HepG2 (cell line): ENCODE data around the gene SERPINF2. TPM values are rescaled to one million over a fixed set of nuclear protein-coding genes. Genes with fewer than 3 reads are reported as not detected.
A peak's percentile ranks its signal among the peaks of the same experiment; 100 is the strongest.

ENCODE experiments used
- AGO1 ChIP-seq: fragments of 200-400 bp; formaldehyde crosslinking; IDR thresholded peaks from 2 replicates; pipeline ENCODE4 v1.6.1; 2017; ENCODE audit warnings: mild to moderate bottlenecking, low read depth, low read length, moderate library complexity; ENCODE audit not compliant: poor library complexity, severe bottlenecking
- AKAP8 ChIP-seq: sonication (generic); formaldehyde crosslinking; IDR thresholded peaks from 2 replicates; pipeline ENCODE4 v1.5.1; 2020; ENCODE audit warnings: mild to moderate bottlenecking, missing genetic modification reagents
- BRD4 ChIP-seq: sonication (generic); formaldehyde crosslinking; IDR thresholded peaks from 2 replicates; pipeline ENCODE4 v1.4.0; 2020; ENCODE audit warnings: missing genetic modification reagents
- GABPB1 ChIP-seq: IDR thresholded peaks from 2 replicates; pipeline ENCODE4 v1.6.1; 2016; ENCODE audit warnings: mild to moderate bottlenecking, missing genetic modification reagents, moderate library complexity, missing compliant biosample characterization
- GATAD2A ChIP-seq: IDR thresholded peaks from 2 replicates; pipeline ENCODE4 v1.6.1; 2016
- MBD4 ChIP-seq: IDR thresholded peaks from 2 replicates; pipeline ENCODE4 v1.6.1; 2012; ENCODE audit warnings: low read length, inconsistent platforms, borderline replicate concordance
- MTA1 ChIP-seq: sonication (generic); formaldehyde crosslinking; IDR thresholded peaks from 2 replicates; pipeline ENCODE4 v1.4.0; 2020; ENCODE audit warnings: missing genetic modification reagents, mild to moderate bottlenecking, borderline replicate concordance
- MXI1 ChIP-seq: IDR thresholded peaks from 3 replicates; pipeline ENCODE4 v1.6.1; 2012; ENCODE audit warnings: low read depth, low read length, inconsistent platforms, borderline replicate concordance
- PAF1 ChIP-seq: IDR thresholded peaks from 2 replicates; pipeline ENCODE4 v1.6.1; 2016; ENCODE audit warnings: missing genetic modification reagents, missing compliant biosample characterization
- PAWR ChIP-seq: sonication (generic); formaldehyde crosslinking; IDR thresholded peaks from 2 replicates; pipeline ENCODE4 v1.4.0; 2020; ENCODE audit warnings: missing genetic modification reagents, mild to moderate bottlenecking, borderline replicate concordance
- POLR2AphosphoS5 ChIP-seq: IDR thresholded peaks from 2 replicates; pipeline ENCODE4 v1.6.1; 2012; ENCODE audit warnings: low read depth, low read length
- POLR2G ChIP-seq: fragments of 200-400 bp; formaldehyde crosslinking; IDR thresholded peaks from 2 replicates; pipeline ENCODE4 v1.6.1; 2018; ENCODE audit warnings: mild to moderate bottlenecking, low read depth, low read length, moderate library complexity
- RBFOX2 ChIP-seq: fragments of 200-400 bp; formaldehyde crosslinking; IDR thresholded peaks from 2 replicates; pipeline ENCODE4 v1.6.1; 2017; ENCODE audit warnings: low read depth, mild to moderate bottlenecking, low read length
- ZBTB38 ChIP-seq: sonication (generic); formaldehyde crosslinking; IDR thresholded peaks from 2 replicates; pipeline ENCODE4 v1.5.1; 2020; ENCODE audit warnings: mild to moderate bottlenecking, missing genetic modification reagents
- ZBTB4 ChIP-seq: sonication (generic); formaldehyde crosslinking; IDR thresholded peaks from 2 replicates; pipeline ENCODE4 v1.4.0; 2020; ENCODE audit warnings: missing genetic modification reagents, mild to moderate bottlenecking, borderline replicate concordance
- ZFP36 ChIP-seq: fragments of 150-350 bp; IDR thresholded peaks from 2 replicates; pipeline ENCODE4 v1.6.1; 2018; ENCODE audit warnings: borderline replicate concordance, low read length, low read depth; ENCODE audit not compliant: partially characterized antibody
- ZFX ChIP-seq: sonication (generic); formaldehyde crosslinking; IDR thresholded peaks from 2 replicates; pipeline ENCODE4 v1.4.0; 2020; ENCODE audit warnings: mild to moderate bottlenecking, low read depth, missing genetic modification reagents, moderate library complexity
- ZNF225 ChIP-seq: sonication (generic); formaldehyde crosslinking; IDR thresholded peaks from 2 replicates; pipeline ENCODE4 v1.4.0; 2020; ENCODE audit warnings: mild to moderate bottlenecking, missing genetic modification reagents
- ZNF430 ChIP-seq: sonication (generic); formaldehyde crosslinking; IDR thresholded peaks from 2 replicates; pipeline ENCODE4 v1.9.0; 2021; ENCODE audit warnings: mild to moderate bottlenecking, missing genetic modification reagents
- ZNF441 ChIP-seq: sonication (generic); formaldehyde crosslinking; IDR thresholded peaks from 2 replicates; pipeline ENCODE4 v1.7.0; 2021; ENCODE audit warnings: missing genetic modification reagents, borderline replicate concordance
- ZNF687 ChIP-seq: sonication (generic); formaldehyde crosslinking; IDR thresholded peaks from 2 replicates; pipeline ENCODE4 v1.5.1; 2020; ENCODE audit warnings: mild to moderate bottlenecking, missing genetic modification reagents, moderate library complexity
- ZNF761 ChIP-seq: sonication (generic); formaldehyde crosslinking; conservative IDR thresholded peaks from 2 replicates; pipeline ENCODE4 v1.4.0; 2020; ENCODE audit warnings: mild to moderate bottlenecking, missing genetic modification reagents
- ZNF768 ChIP-seq: sonication (generic); formaldehyde crosslinking; IDR thresholded peaks from 2 replicates; pipeline ENCODE4 v1.4.0; 2020; ENCODE audit warnings: missing genetic modification reagents
- ZSCAN20 ChIP-seq: sonication (generic); formaldehyde crosslinking; IDR thresholded peaks from 2 replicates; pipeline ENCODE4 v1.4.0; 2020; ENCODE audit warnings: missing genetic modification reagents, mild to moderate bottlenecking, borderline replicate concordance
- polyA plus RNA-seq, 8 experiments: library from polyadenylated mRNA; depleted of rRNA in 3 of 8; stranded (reverse) in 7 of 8; unstranded in 1 of 8; fragments of >200 nt; fragmentation: Illumina TruSeq in 4 of 8; extraction: Trizol in 4 of 8; gene quantifications; 2 replicates each; pipeline versions ENCODE4 v1.2.1 to v1.2.3, GENCODE V29; 2011 to 2016; ENCODE audit warnings: low read depth in 4 of 8, missing spikeins in 1 of 8, mixed read lengths in 1 of 8; ENCODE audit not compliant: insufficient read depth in 1 of 8
- total RNA-seq, 5 experiments: library from RNA; depleted of rRNA; stranded (reverse); fragments of >200 nt; fragmentation: Illumina TruSeq; extraction: Trizol; gene quantifications; 2 replicates each; pipeline ENCODE4 v1.2.3, GENCODE V29; 2016; ENCODE audit warnings: low read depth in 1 of 5

SERPINF2 gene
- total and polyA plus RNA-seq, 2 of the 13 experiments (the other 11 are each of a cell fraction or from before 2014, with no cell fraction given) = 309 to 548 TPM

- TF ChIP-seq ZFP36 (peak; percentile 94), AKAP8 (CRISPR knock-in tag) (peak; percentile 97), PAWR (CRISPR knock-in tag) (no peak), ZBTB4 (CRISPR knock-in tag) (peak; percentile 18; the same call in 1 of the 2 replicates), POLR2AphosphoS5 (peak; percentile 61), ZNF430 (0 out of 2 replicates have a peak, but pooled peaks have one; percentile 30), GATAD2A (no peak), BRD4 (CRISPR knock-in tag) (0 out of 2 replicates have a peak, but pooled peaks have one; percentile 34), AGO1 (peak; percentile 85), PAF1 (CRISPR knock-in tag) (peak; percentile 69; the same call in 1 of the 2 replicates), RBFOX2 (peak; percentile 87), ZNF225 (no peak), ZNF768 (CRISPR knock-in tag) (peak; percentile 36; the same call in 1 of the 2 replicates), ZFX (CRISPR knock-in tag) (peak; percentile 50), ZBTB38 (CRISPR knock-in tag) (peak; percentile 68; the same call in 1 of the 2 replicates), GABPB1 (peak; percentile 13; the same call in 1 of the 2 replicates), ZNF761 (CRISPR knock-in tag) (0 out of 2 replicates have a peak, but pooled peaks have one; percentile 43), ZNF441 (no peak), ZSCAN20 (CRISPR knock-in tag) (no peak), MBD4 (no peak), MTA1 (CRISPR knock-in tag) (peak; percentile 52; the same call in 1 of the 2 replicates), MXI1 (no peak), ZNF687 (peak; percentile 43), POLR2G (peak; percentile 68)
These were observed 11.2 kb downstream of the SERPINF2 start (continued) for GRCh38 chr17:1753767-1754429.
